Neural crest cell (in vitro differentiated cells): ENCODE data around the gene PDHB. TPM values are rescaled to one million over a fixed set of nuclear protein-coding genes. Genes with fewer than 3 reads are reported as not detected.

Experiments used
- DNase-seq: peaks from one replicate; pipeline ENCODE4 v3.0.0; 2021; ENCODE audit warnings: low read depth, mixed read lengths, low spot score
- H3K27ac Mint-ChIP-seq: one replicate; pipeline ENCODE4 v1.8.0; 2021; ENCODE audit warnings: mild to moderate bottlenecking, mixed read lengths; ENCODE audit not compliant: unreplicated experiment
- H3K27me3 Mint-ChIP-seq: 2 replicates; pipeline ENCODE4 v1.8.0; 2021; ENCODE audit warnings: low read depth, mild to moderate bottlenecking, mixed read lengths
- H3K36me3 Mint-ChIP-seq: 2 replicates; pipeline ENCODE4 v1.8.0; 2021; ENCODE audit warnings: low read depth, mild to moderate bottlenecking, mixed read lengths
- H3K4me1 Mint-ChIP-seq: 2 replicates; pipeline ENCODE4 v1.8.0; 2021; ENCODE audit warnings: mixed read lengths
- H3K4me3 Mint-ChIP-seq: one replicate; pipeline ENCODE4 v1.8.0; 2021; ENCODE audit warnings: mild to moderate bottlenecking, mixed read lengths
- H3K9me3 Mint-ChIP-seq: 2 replicates; pipeline ENCODE4 v1.8.0; 2021; ENCODE audit warnings: mixed read lengths
- CTCF ChIP-seq: fragments of 200-600 bp; sonication (generic); conservative IDR thresholded peaks from 2 replicates; pipeline ENCODE4 v1.5.0; 2021; ENCODE audit warnings: antibody characterized with exemption, mild to moderate bottlenecking
- total RNA-seq: library from RNA; stranded (reverse); gene quantifications from 2 replicates; pipeline ENCODE4 v1.2.1, GENCODE V29; 2021

Gene PDHB
- total RNA-seq, 1 donor from 2014 or later: 71.4 TPM

- no peak overlapping the region for H3K27ac Mint-ChIP-seq
- TF ChIP-seq CTCF: no peak
- peaks cover 10% of the 10 kb centered on the region for H3K4me1 Mint-ChIP-seq
- no peak overlapping the region for H3K4me3 Mint-ChIP-seq
- no peaks in the 10 kb centered on the region for H3K9me3 Mint-ChIP-seq
- no peak for DNase-seq
- no peaks in the 10 kb centered on the region for H3K27me3 Mint-ChIP-seq
- no peaks in the 10 kb centered on the region for H3K36me3 Mint-ChIP-seq
Observed at GRCh38 chr3:58387650-58388546, 45.7 kb downstream of the PDHB start.

GRCh38 chr3:58386626-58387365, 46.8 kb downstream of the PDHB start:
- no peak for DNase-seq
- no peak for TF ChIP-seq CTCF
- Mint-ChIP-seq H3K27me3 (no peaks in the 10 kb centered on the region), H3K9me3 (no peaks in the 10 kb centered on the region), H3K4me3 (no peak overlapping the region), H3K4me1 (peaks cover 10% of the 10 kb centered on the region), H3K36me3 (no peaks in the 10 kb centered on the region), H3K27ac (no peak overlapping the region)

GRCh38 chr3:58384381-58385090, 49.1 kb downstream of the PDHB start:
- H3K4me1 Mint-ChIP-seq: peaks cover 10% of the 10 kb centered on the region

GRCh38 chr3:58383904-58384303, 49.7 kb downstream of the PDHB start:
- H3K4me1 Mint-ChIP-seq: peaks cover 9% of the 10 kb centered on the region
- no peak overlapping the region for H3K27ac Mint-ChIP-seq
- no peaks in the 10 kb centered on the region for H3K9me3 Mint-ChIP-seq
- H3K36me3 Mint-ChIP-seq: no peaks in the 10 kb centered on the region
- H3K4me3 Mint-ChIP-seq: no peak overlapping the region
- no peak for DNase-seq
- no peak for TF ChIP-seq CTCF
- H3K27me3 Mint-ChIP-seq: no peaks in the 10 kb centered on the region

More at GRCh38 chr3:58384381-58385090, 49.1 kb downstream of the PDHB start:
- no peak for TF ChIP-seq CTCF
- DNase-seq: no peak
- Mint-ChIP-seq H3K36me3 (no peaks in the 10 kb centered on the region), H3K4me3 (no peak overlapping the region), H3K27ac (peak overlapping the region; percentile 45), H3K9me3 (no peaks in the 10 kb centered on the region), H3K27me3 (no peaks in the 10 kb centered on the region)

GRCh38 chr3:58383476-58383875, 50.2 kb downstream of the PDHB start:
- no peak overlapping the region for H3K4me3 Mint-ChIP-seq
- no peak overlapping the region for H3K27ac Mint-ChIP-seq
- H3K36me3 Mint-ChIP-seq: no peaks in the 10 kb centered on the region

More at GRCh38 chr3:58383476-58383875, 50.2 kb downstream of the PDHB start:
- H3K4me1 Mint-ChIP-seq: peaks cover 5% of the 10 kb centered on the region
- no peak for TF ChIP-seq CTCF
- DNase-seq: no peak
- no peaks in the 10 kb centered on the region for H3K27me3 Mint-ChIP-seq
- no peaks in the 10 kb centered on the region for H3K9me3 Mint-ChIP-seq
